H9 (cell line): ENCODE results near the gene OTX1. TPM values are rescaled to one million over a fixed set of nuclear protein-coding genes. Genes with fewer than 3 reads are reported as not detected.

ENCODE experiments used
- DNase-seq: peaks from one replicate; pipeline ENCODE4 v3.0.0-alpha.2; 2017
- H2AFZ ChIP-seq: one replicate; pipeline ENCODE4 v1.6.1; 2013; ENCODE audit warnings: mild to moderate bottlenecking, low read length, control low read depth, moderate library complexity
- H2AK5ac ChIP-seq: 2 replicates; pipeline ENCODE4 v1.6.1; 2013; ENCODE audit warnings: low read length, control low read depth, mixed read lengths; ENCODE audit not compliant: insufficient read length
- H2BK120ac ChIP-seq: one replicate; pipeline ENCODE4 v1.6.1; 2013; ENCODE audit warnings: low read depth, mild to moderate bottlenecking, low read length, control low read depth, inconsistent platforms; ENCODE audit not compliant: poor library complexity, severe bottlenecking
- H2BK12ac ChIP-seq: 2 replicates; pipeline ENCODE4 v1.6.1; 2013; ENCODE audit warnings: low read length, control low read depth, mixed read lengths, low read depth; ENCODE audit not compliant: insufficient read length
- H2BK15ac ChIP-seq: 2 replicates; pipeline ENCODE4 v1.6.1; 2013; ENCODE audit warnings: low read depth, low read length, control low read depth
- H2BK20ac ChIP-seq: one replicate; pipeline ENCODE4 v1.6.1; 2013; ENCODE audit warnings: low read depth, mild to moderate bottlenecking, low read length, control low read depth, inconsistent platforms; ENCODE audit not compliant: poor library complexity, severe bottlenecking
- H2BK5ac ChIP-seq: 2 replicates; pipeline ENCODE4 v1.6.1; 2013; ENCODE audit warnings: low read length, control low read depth, mixed read lengths; ENCODE audit not compliant: insufficient read length
- H3K14ac ChIP-seq: 2 replicates; pipeline ENCODE4 v1.6.1; 2013; ENCODE audit warnings: low read length, control low read depth; ENCODE audit not compliant: insufficient read depth
- H3K18ac ChIP-seq: 2 replicates; pipeline ENCODE4 v1.6.1; 2013; ENCODE audit warnings: low read depth, mild to moderate bottlenecking, mixed read lengths, low read length, control low read depth; ENCODE audit not compliant: insufficient read length
- H3K23ac ChIP-seq: 2 replicates; pipeline ENCODE4 v1.6.1; 2013; ENCODE audit warnings: low read length, control low read depth, mixed read lengths, low read depth; ENCODE audit not compliant: insufficient read length
- H3K23me2 ChIP-seq: 2 replicates; pipeline ENCODE4 v1.6.1; 2013; ENCODE audit warnings: low read depth, mild to moderate bottlenecking, mixed read lengths, low read length, control low read depth; ENCODE audit not compliant: insufficient read length, poor library complexity, severe bottlenecking
- H3K27ac ChIP-seq: 2 replicates; pipeline ENCODE4 v1.5.1; 2013; ENCODE audit warnings: low read length, control low read depth, mixed read lengths, low read depth; ENCODE audit not compliant: insufficient read length
- H3K27me3 ChIP-seq: 2 replicates; pipeline ENCODE4 v1.6.1; 2013; ENCODE audit warnings: low read length, control low read depth, inconsistent platforms; ENCODE audit not compliant: insufficient read depth
- H3K4ac ChIP-seq: 2 replicates; pipeline ENCODE4 v1.6.1; 2013; ENCODE audit warnings: low read depth, mild to moderate bottlenecking, control low read depth, inconsistent platforms, low read length, moderate library complexity
- H3K4me1 ChIP-seq: 2 replicates; pipeline ENCODE4 v1.6.1; 2013; ENCODE audit warnings: low read length, control low read depth, inconsistent platforms; ENCODE audit not compliant: insufficient read depth
- H3K4me2 ChIP-seq: 2 replicates; pipeline ENCODE4 v1.6.1; 2013; ENCODE audit warnings: low read length, control low read depth, mixed read lengths; ENCODE audit not compliant: insufficient read length, insufficient read depth
- H3K56ac ChIP-seq: 2 replicates; pipeline ENCODE4 v1.6.1; 2013; ENCODE audit warnings: low read depth, mild to moderate bottlenecking, mixed read lengths, low read length, control low read depth; ENCODE audit not compliant: insufficient read length
- H3K79me1 ChIP-seq: 2 replicates; pipeline ENCODE4 v1.6.1; 2013; ENCODE audit warnings: low read depth, mild to moderate bottlenecking, moderate library complexity, low read length, control low read depth, inconsistent platforms; ENCODE audit not compliant: insufficient read depth, poor library complexity, severe bottlenecking
- H3K79me2 ChIP-seq: 2 replicates; pipeline ENCODE4 v1.6.1; 2013; ENCODE audit warnings: low read length, control low read depth, inconsistent platforms; ENCODE audit not compliant: insufficient read depth
- H3K9ac ChIP-seq: 2 replicates; pipeline ENCODE4 v1.6.1; 2013; ENCODE audit warnings: low read length, control low read depth, mixed read lengths; ENCODE audit not compliant: insufficient read length; ENCODE audit errors: extremely low read depth
- H3K9me3 ChIP-seq: one replicate; pipeline ENCODE4 v1.6.1; 2013; ENCODE audit warnings: low read depth, low read length, inconsistent platforms; ENCODE audit not compliant: control insufficient read depth
- H3T11ph ChIP-seq: one replicate; pipeline ENCODE4 v1.6.1; 2013; ENCODE audit warnings: mild to moderate bottlenecking, low read length, control low read depth, inconsistent platforms
- H4K20me1 ChIP-seq: one replicate; pipeline ENCODE4 v1.6.1; 2013; ENCODE audit not compliant: control insufficient read depth, insufficient read length, insufficient read depth
- H4K5ac ChIP-seq: 2 replicates; pipeline ENCODE4 v1.6.1; 2013; ENCODE audit warnings: low read depth, mild to moderate bottlenecking, mixed read lengths, low read length, control low read depth; ENCODE audit not compliant: insufficient read length
- H4K8ac ChIP-seq: replicated peaks from 2 replicates; pipeline ENCODE4 v1.6.1; 2013; ENCODE audit warnings: low read length, control low read depth, mixed read lengths, low read depth; ENCODE audit not compliant: insufficient read length
- H4K91ac ChIP-seq: 2 replicates; pipeline ENCODE4 v1.6.1; 2013; ENCODE audit warnings: low read depth, mild to moderate bottlenecking, moderate library complexity, mixed read lengths, low read length, control low read depth; ENCODE audit not compliant: insufficient read length
- H3K27ac Mint-ChIP-seq, 3 experiments: 2 replicates in 2 of 3; 3 replicates in 1 of 3; pipeline ENCODE4 v1.8.0; 2020 to 2021; ENCODE audit warnings: mixed read lengths in 3 of 3, mild to moderate bottlenecking in 1 of 3, moderate library complexity in 1 of 3
- H3K27me3 Mint-ChIP-seq: 2 replicates; pipeline ENCODE4 v1.8.0; 2021; ENCODE audit warnings: low read depth, mild to moderate bottlenecking, moderate library complexity, mixed read lengths
- H3K36me3 Mint-ChIP-seq, 3 experiments: 2 replicates in 2 of 3; 3 replicates in 1 of 3; pipeline ENCODE4 v1.8.0; 2020 to 2021; ENCODE audit warnings: low read depth in 3 of 3, mixed read lengths in 3 of 3; ENCODE audit not compliant: insufficient read depth in 1 of 3
- H3K4me1 Mint-ChIP-seq, 2 experiments: 2 replicates each; pipeline ENCODE4 v1.8.0; 2020; ENCODE audit warnings: mixed read lengths in 2 of 2
- H3K4me3 Mint-ChIP-seq, 2 experiments: 2 replicates in 1 of 2; 3 replicates in 1 of 2; pipeline ENCODE4 v1.8.0; 2020 to 2021; ENCODE audit warnings: mild to moderate bottlenecking in 2 of 2, mixed read lengths in 2 of 2, moderate library complexity in 1 of 2
- H3K9me3 Mint-ChIP-seq, 2 experiments: 2 replicates in 1 of 2; 3 replicates in 1 of 2; pipeline ENCODE4 v1.8.0; 2020; ENCODE audit warnings: mild to moderate bottlenecking in 2 of 2, mixed read lengths in 2 of 2, moderate library complexity in 1 of 2
- WGBS: extraction: QIAGEN DNeasy Blood & Tissue Kit; methylation state at CpG from one replicate; pipeline ENCODE4 v1.1.7; 2013; ENCODE audit warnings: missing lambda C conversion rate, low lambda C conversion rate, mixed read lengths; ENCODE audit not compliant: insufficient read length; ENCODE audit errors: extremely low coverage; 5-methylcytosine and 5-hydroxymethylcytosine counted together
- total RNA-seq: library from RNA; stranded (reverse); gene quantifications from 2 replicates; pipeline ENCODE4 v1.2.1, GENCODE V29; 2021
- TF ChIP-seq, protein P1 (sequence below): fragments of 200-600 bp; sonication (generic); conservative IDR thresholded peaks from 3 replicates; pipeline ENCODE4 v1.8.0; 2021; ENCODE audit warnings: antibody characterized with exemption, mild to moderate bottlenecking

OTX1 gene
- total RNA-seq, 1 experiment from 2014 or later = 0.13 TPM

DNA sequence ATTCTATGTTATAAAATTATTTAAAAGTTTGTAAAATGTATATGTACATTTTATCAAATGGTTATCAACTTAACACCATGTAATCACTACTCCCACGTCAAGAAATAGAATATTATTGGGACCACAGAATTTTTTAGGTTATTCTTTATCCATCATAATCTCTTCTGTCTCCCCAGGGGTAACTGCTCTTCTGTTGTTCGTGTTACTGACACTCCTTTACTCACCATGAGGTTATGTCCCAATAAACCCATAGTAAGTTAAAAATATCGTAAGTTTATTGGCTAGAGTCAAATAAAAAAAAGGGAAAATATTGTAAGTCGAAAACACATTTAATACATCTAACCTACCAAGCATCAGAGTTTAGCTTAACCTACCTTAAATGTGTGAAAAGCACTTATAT is 14.0 kb downstream of the OTX1 start:
- Histone ChIP-seq H3K79me1 (no peaks in the 10 kb centered on the region), H3K9me3 (no peaks in the 10 kb centered on the region), H2BK20ac (no peak overlapping the region), H4K20me1 (no peaks in the 10 kb centered on the region), H3K4me1 (no peaks in the 10 kb centered on the region), H3K4me2 (no peak overlapping the region), H3K56ac (no peak overlapping the region), H3K4ac (no peak overlapping the region), H3K79me2 (no peaks in the 10 kb centered on the region), H4K8ac (no peak overlapping the region), H2BK15ac (no peak overlapping the region), H3K23ac (no peak overlapping the region), H3K9ac (no peak overlapping the region), H2BK12ac (no peak overlapping the region), H4K5ac (no peak overlapping the region), H3K14ac (no peak overlapping the region), H3K23me2 (peaks cover 3% of the 10 kb centered on the region), H2BK120ac (no peak overlapping the region), H2BK5ac (no peak overlapping the region), H2AK5ac (no peak overlapping the region), H3K18ac (no peak overlapping the region), H2AFZ (no peak overlapping the region), H3K27ac (no peak overlapping the region), H4K91ac (no peak overlapping the region), H3T11ph (no peak overlapping the region), H3K27me3 (peaks cover 4% of the 10 kb centered on the region; the same call in 1 of the 2 replicates)
- Mint-ChIP-seq H3K36me3 (no peaks in the 10 kb centered on the region), H3K27ac (no peak overlapping the region), H3K4me1 (peaks cover 5 to 11% of the 10 kb centered on the region in 2 experiments), H3K9me3 (no peaks in the 10 kb centered on the region; a peak in 1 of 5 replicates), H3K4me3 (no peak overlapping the region), H3K27me3 (peaks cover 81% of the 10 kb centered on the region)
- TF ChIP-seq, protein P1, sequence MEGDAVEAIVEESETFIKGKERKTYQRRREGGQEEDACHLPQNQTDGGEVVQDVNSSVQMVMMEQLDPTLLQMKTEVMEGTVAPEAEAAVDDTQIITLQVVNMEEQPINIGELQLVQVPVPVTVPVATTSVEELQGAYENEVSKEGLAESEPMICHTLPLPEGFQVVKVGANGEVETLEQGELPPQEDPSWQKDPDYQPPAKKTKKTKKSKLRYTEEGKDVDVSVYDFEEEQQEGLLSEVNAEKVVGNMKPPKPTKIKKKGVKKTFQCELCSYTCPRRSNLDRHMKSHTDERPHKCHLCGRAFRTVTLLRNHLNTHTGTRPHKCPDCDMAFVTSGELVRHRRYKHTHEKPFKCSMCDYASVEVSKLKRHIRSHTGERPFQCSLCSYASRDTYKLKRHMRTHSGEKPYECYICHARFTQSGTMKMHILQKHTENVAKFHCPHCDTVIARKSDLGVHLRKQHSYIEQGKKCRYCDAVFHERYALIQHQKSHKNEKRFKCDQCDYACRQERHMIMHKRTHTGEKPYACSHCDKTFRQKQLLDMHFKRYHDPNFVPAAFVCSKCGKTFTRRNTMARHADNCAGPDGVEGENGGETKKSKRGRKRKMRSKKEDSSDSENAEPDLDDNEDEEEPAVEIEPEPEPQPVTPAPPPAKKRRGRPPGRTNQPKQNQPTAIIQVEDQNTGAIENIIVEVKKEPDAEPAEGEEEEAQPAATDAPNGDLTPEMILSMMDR = no peak
- no CpG with 5 or more reads among the region's 4 CpGs for WGBS
- DNase-seq = no peak
